Lower lobe of right lung (tissue), 2 donors: ENCODE measurements around the gene ELAVL1. TPM values are rescaled to one million over a fixed set of nuclear protein-coding genes. Genes with fewer than 3 reads are reported as not detected.

ENCODE experiments used
- ATAC-seq, 2 donors: fragments of 200-7000 bp; cut with Tn5 transposase; one replicate each; pipeline ENCODE4 v1.9.1; 2020 to 2022; ENCODE audit warnings: mild to moderate bottlenecking in 2 of 2, moderate library complexity in 2 of 2
- DNase-seq: peaks from one replicate; pipeline ENCODE4 v3.0.0-alpha.2; 2020
- H3K27ac ChIP-seq: fragments of 200-600 bp; one replicate; pipeline ENCODE4 v1.8.0; 2022
- H3K27me3 ChIP-seq: fragments of 200-600 bp; one replicate; pipeline ENCODE4 v1.8.0; 2022; ENCODE audit warnings: low read depth
- H3K36me3 ChIP-seq: fragments of 200-600 bp; one replicate; pipeline ENCODE4 v1.8.0; 2022; ENCODE audit warnings: mild to moderate bottlenecking
- H3K4me1 ChIP-seq: fragments of 200-600 bp; one replicate; pipeline ENCODE4 v1.8.0; 2022
- H3K4me3 ChIP-seq: fragments of 200-600 bp; one replicate; pipeline ENCODE4 v1.8.0; 2022; ENCODE audit warnings: mild to moderate bottlenecking
- H3K9me3 ChIP-seq: fragments of 200-600 bp; one replicate; pipeline ENCODE4 v1.8.0; 2022
- CTCF ChIP-seq: fragments of 200-600 bp; IDR thresholded peaks from one replicate; pipeline ENCODE4 v1.8.0; 2022; ENCODE audit warnings: antibody characterized with exemption, mild to moderate bottlenecking
- intact Hi-C: fragments of 100-400 bp; cut with DNase I; formaldehyde crosslinking; loops from one replicate; pipeline ENCODE4 v1.11.0; 2022
- total RNA-seq: library from RNA; stranded (reverse); fragmentation: NEBNext Ultra II Directional; extraction: Animal tissue kit (Norgen Biotek cat#: 25700); gene quantifications from one replicate; pipeline ENCODE4 v1.2.1, GENCODE V29; 2021
- donor health status: DM: no; HTN: yes; CAD: no; lungs with severe emphysema.

The ELAVL1 gene
- total RNA-seq, 1 donor from 2014 or later = 66.3 TPM

DNA sequence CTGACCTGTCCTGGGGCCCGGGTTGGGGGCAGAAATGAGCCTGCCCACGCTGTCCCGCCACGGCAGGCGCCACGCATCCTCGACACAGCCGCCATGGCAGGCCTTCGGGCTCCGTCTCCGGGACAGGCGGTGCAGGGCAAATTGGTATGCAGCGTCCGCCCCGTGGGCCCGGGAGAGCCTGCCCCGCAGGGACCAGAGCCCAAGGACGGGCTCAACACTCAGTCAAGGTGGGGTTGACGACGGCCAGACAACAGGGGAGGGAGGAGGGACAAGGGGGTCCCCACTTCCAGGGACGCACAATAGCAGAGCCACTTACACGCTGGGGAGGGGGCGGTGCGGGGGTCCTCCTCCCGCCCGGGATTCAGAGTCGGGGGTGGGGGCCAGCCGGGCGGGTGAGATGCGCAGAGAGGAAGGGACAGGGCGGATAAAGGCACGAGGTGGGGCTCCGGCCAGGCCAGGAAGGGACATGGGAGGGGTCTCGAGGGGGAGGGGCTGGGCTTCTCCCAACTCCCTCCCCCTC, 80.7 kb downstream of the ELAVL1 start:
- intact Hi-C loops = no loop called here
- DNase-seq = peak; percentile 45
- peaks cover 43% of the 10 kb centered on the region for H3K4me1 ChIP-seq

GRCh38 chr19:7924241-7924640, 81.2 kb downstream of the ELAVL1 start:
- no peak for ATAC-seq
- Histone ChIP-seq H3K4me3 (no peak overlapping the region), H3K4me1 (peaks cover 43% of the 10 kb centered on the region)

More for the DNA sequence above, 80.7 kb downstream of the ELAVL1 start:
- no peaks in the 10 kb centered on the region for H3K27me3 ChIP-seq
- peak overlapping the region; percentile 51 for H3K4me3 ChIP-seq
- no peaks in the 10 kb centered on the region for H3K9me3 ChIP-seq
- TF ChIP-seq CTCF = no peak
- no peak overlapping the region for H3K27ac ChIP-seq
- H3K36me3 ChIP-seq = peaks cover 15% of the 10 kb centered on the region
- ATAC-seq = no peak

GRCh38 chr19:7923295-7924191, 81.9 kb downstream of the ELAVL1 start:
- peaks cover 15% of the 10 kb centered on the region for H3K36me3 ChIP-seq
- H3K9me3 ChIP-seq = no peaks in the 10 kb centered on the region
- TF ChIP-seq CTCF = no peak
- peaks cover 44% of the 10 kb centered on the region for H3K4me1 ChIP-seq
- no peak overlapping the region for H3K27ac ChIP-seq
- no peak overlapping the region for H3K4me3 ChIP-seq
- DNase-seq (no peak), ATAC-seq (no peak)
- intact Hi-C loops = no loop called here
- peaks cover 3% of the 10 kb centered on the region for H3K27me3 ChIP-seq

More at GRCh38 chr19:7924241-7924640, 81.2 kb downstream of the ELAVL1 start:
- H3K36me3 ChIP-seq = peaks cover 15% of the 10 kb centered on the region
- H3K27ac ChIP-seq = no peak overlapping the region
- H3K9me3 ChIP-seq = no peaks in the 10 kb centered on the region
- TF ChIP-seq CTCF = no peak
- no peaks in the 10 kb centered on the region for H3K27me3 ChIP-seq
- intact Hi-C loops = no loop called here
- DNase-seq = no peak

- H3K36me3 ChIP-seq = peaks cover 15% of the 10 kb centered on the region
- no peak overlapping the region for H3K27ac ChIP-seq
- no peaks in the 10 kb centered on the region for H3K9me3 ChIP-seq
- H3K4me3 ChIP-seq = no peak overlapping the region
- intact Hi-C loops = no loop called here
- TF ChIP-seq CTCF = no peak
- ATAC-seq (no peak), DNase-seq (no peak)
- H3K27me3 ChIP-seq = peaks cover 10% of the 10 kb centered on the region
- peaks cover 47% of the 10 kb centered on the region for H3K4me1 ChIP-seq
Measured at GRCh38 chr19:7922836-7923195, 82.6 kb downstream of the ELAVL1 start.

GRCh38 chr19:7921967-7922835, 83.2 kb downstream of the ELAVL1 start:
- intact Hi-C loops = no loop called here
- DNase-seq (peak; percentile 49), ATAC-seq (no peak)
- H3K4me1 ChIP-seq = peaks cover 53% of the 10 kb centered on the region
- H3K36me3 ChIP-seq = peaks cover 15% of the 10 kb centered on the region
- no peak for TF ChIP-seq CTCF
- peaks cover 16% of the 10 kb centered on the region for H3K27me3 ChIP-seq
- peak overlapping the region; percentile 83 for H3K27ac ChIP-seq
- H3K4me3 ChIP-seq = no peak overlapping the region
- H3K9me3 ChIP-seq = no peaks in the 10 kb centered on the region
